Activated T-helper 17 cell treated with anti-CD3 and anti-CD28 coated beads, Interleukin-2, amount 50 U/mL, for 72 hours (primary cell): Measurements from ENCODE around the gene TIMM21. TPM values are rescaled to one million over a fixed set of nuclear protein-coding genes. Genes with fewer than 3 reads are reported as not detected.
A peak's percentile ranks its signal among the peaks of the same experiment; 100 is the strongest.

Source experiments
- ATAC-seq: fragments of 150-1000 bp; cut with Tn5 transposase; replicated peaks from 2 replicates; pipeline ENCODE4 v1.10.0; 2021; ENCODE audit warnings: mild to moderate bottlenecking, moderate library complexity
- H3K27ac Mint-ChIP-seq: one replicate; pipeline ENCODE4 v1.8.0; 2022; ENCODE audit warnings: mixed read lengths
- H3K27me3 Mint-ChIP-seq: one replicate; pipeline ENCODE4 v1.8.0; 2022; ENCODE audit warnings: mixed read lengths
- H3K36me3 Mint-ChIP-seq: one replicate; pipeline ENCODE4 v1.8.0; 2022; ENCODE audit warnings: low read depth, mild to moderate bottlenecking, mixed read lengths
- H3K4me1 Mint-ChIP-seq: one replicate; pipeline ENCODE4 v1.8.0; 2022; ENCODE audit warnings: mixed read lengths
- H3K4me3 Mint-ChIP-seq: one replicate; pipeline ENCODE4 v1.8.0; 2022; ENCODE audit warnings: mild to moderate bottlenecking, mixed read lengths
- H3K9me3 Mint-ChIP-seq: one replicate; pipeline ENCODE4 v1.8.0; 2022; ENCODE audit warnings: mixed read lengths
- total RNA-seq, 2 donors: library from RNA; stranded (reverse); gene quantifications; one replicate each; pipeline ENCODE4 v1.2.3, GENCODE V29; 2022

Gene TIMM21
- total RNA-seq, 2 donors from 2014 or later, result 60.7 to 70.9 TPM

DNA sequence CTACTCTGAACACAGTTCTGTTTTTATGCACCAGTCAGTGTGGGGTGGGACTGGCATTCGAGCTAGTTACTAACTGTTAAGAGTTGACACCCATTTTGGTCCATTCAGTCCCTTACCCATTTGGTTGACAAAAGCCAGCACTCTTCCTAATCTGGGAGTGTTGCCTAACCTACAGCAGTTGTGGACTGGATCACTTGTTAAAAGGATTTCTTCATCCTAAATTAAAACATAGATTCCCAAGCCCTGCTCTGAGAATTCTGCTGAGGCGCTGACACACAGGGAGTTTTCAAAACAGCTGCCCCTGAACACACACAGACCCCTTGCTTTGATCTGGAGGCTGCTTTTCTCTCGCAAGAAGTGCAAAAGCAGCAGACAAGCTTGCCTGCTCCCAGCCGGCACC lies 6.4 kb downstream of the TIMM21 start:
- Mint-ChIP-seq H3K9me3 (no peaks in the 10 kb centered on the region), H3K36me3 (peaks cover 98% of the 10 kb centered on the region), H3K4me3 (no peak overlapping the region), H3K27ac (no peak overlapping the region), H3K4me1 (peaks cover 25% of the 10 kb centered on the region), H3K27me3 (no peaks in the 10 kb centered on the region)
- ATAC-seq, result no peak

- no peaks in the 10 kb centered on the region for H3K9me3 Mint-ChIP-seq
- no peaks in the 10 kb centered on the region for H3K27me3 Mint-ChIP-seq
- no peak overlapping the region for H3K4me3 Mint-ChIP-seq
- H3K36me3 Mint-ChIP-seq, result peaks cover 98% of the 10 kb centered on the region
- no peak for ATAC-seq
- H3K27ac Mint-ChIP-seq, result no peak overlapping the region
- H3K4me1 Mint-ChIP-seq, result peaks cover 25% of the 10 kb centered on the region
Measured at GRCh38 chr18:74155276-74155675, 7.0 kb downstream of the TIMM21 start.

- H3K4me1 Mint-ChIP-seq, result no peaks in the 10 kb centered on the region
- H3K9me3 Mint-ChIP-seq, result no peaks in the 10 kb centered on the region
- H3K27ac Mint-ChIP-seq, result no peak overlapping the region
- H3K27me3 Mint-ChIP-seq, result peaks cover 7% of the 10 kb centered on the region
- H3K36me3 Mint-ChIP-seq, result peaks cover 38% of the 10 kb centered on the region
- no peak for ATAC-seq
- no peak overlapping the region for H3K4me3 Mint-ChIP-seq
Measured at GRCh38 chr18:74163019-74163660, 14.8 kb downstream of the TIMM21 start.

DNA sequence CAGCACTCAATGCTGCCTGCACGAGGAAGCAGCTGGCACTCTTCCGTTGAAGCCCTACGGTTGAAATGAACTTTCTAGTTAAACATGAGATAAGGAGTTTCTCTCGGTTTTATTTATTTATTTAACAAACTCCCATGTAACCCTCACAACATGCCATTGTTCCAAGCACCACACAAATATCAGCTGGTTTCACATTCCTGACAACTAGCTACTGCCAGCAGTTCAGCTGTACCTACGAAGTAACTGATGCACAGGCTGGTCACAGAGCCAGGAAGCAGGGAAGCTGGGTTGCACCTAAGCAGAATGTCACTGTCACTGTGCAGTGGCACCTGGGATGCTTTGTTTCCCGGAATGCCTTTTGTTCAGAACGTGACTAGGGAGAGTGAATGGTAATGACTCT lies 18.1 kb downstream of the TIMM21 start:
- Mint-ChIP-seq H3K27ac (no peak overlapping the region), H3K36me3 (peaks cover 8% of the 10 kb centered on the region), H3K9me3 (no peaks in the 10 kb centered on the region), H3K4me1 (no peaks in the 10 kb centered on the region), H3K27me3 (peaks cover 16% of the 10 kb centered on the region), H3K4me3 (no peak overlapping the region)
- ATAC-seq, result no peak

- peak overlapping the region; percentile 20 for H3K4me3 Mint-ChIP-seq
Measured at GRCh38 chr18:74171910-74172606, 23.7 kb downstream of the TIMM21 start.

GRCh38 chr18:74172697-74173433 lies 24.5 kb downstream of the TIMM21 start:
- Mint-ChIP-seq H3K27ac (no peak overlapping the region), H3K9me3 (no peaks in the 10 kb centered on the region), H3K4me1 (peaks cover 4% of the 10 kb centered on the region), H3K36me3 (no peaks in the 10 kb centered on the region), H3K4me3 (peak overlapping the region; percentile 20), H3K27me3 (peaks cover 36% of the 10 kb centered on the region)
- no peak for ATAC-seq

More at GRCh38 chr18:74171910-74172606, 23.7 kb downstream of the TIMM21 start:
- peaks cover 4% of the 10 kb centered on the region for H3K4me1 Mint-ChIP-seq
- H3K36me3 Mint-ChIP-seq, result no peaks in the 10 kb centered on the region
- peaks cover 37% of the 10 kb centered on the region for H3K27me3 Mint-ChIP-seq
- no peak overlapping the region for H3K27ac Mint-ChIP-seq
- ATAC-seq, result no peak
- H3K9me3 Mint-ChIP-seq, result no peaks in the 10 kb centered on the region

GRCh38 chr18:74173434-74173750 lies 25.1 kb downstream of the TIMM21 start:
- Mint-ChIP-seq H3K27ac (no peak overlapping the region), H3K4me1 (peaks cover 4% of the 10 kb centered on the region), H3K9me3 (no peaks in the 10 kb centered on the region), H3K4me3 (no peak overlapping the region), H3K27me3 (peaks cover 36% of the 10 kb centered on the region), H3K36me3 (no peaks in the 10 kb centered on the region)
- ATAC-seq, result no peak

DNA sequence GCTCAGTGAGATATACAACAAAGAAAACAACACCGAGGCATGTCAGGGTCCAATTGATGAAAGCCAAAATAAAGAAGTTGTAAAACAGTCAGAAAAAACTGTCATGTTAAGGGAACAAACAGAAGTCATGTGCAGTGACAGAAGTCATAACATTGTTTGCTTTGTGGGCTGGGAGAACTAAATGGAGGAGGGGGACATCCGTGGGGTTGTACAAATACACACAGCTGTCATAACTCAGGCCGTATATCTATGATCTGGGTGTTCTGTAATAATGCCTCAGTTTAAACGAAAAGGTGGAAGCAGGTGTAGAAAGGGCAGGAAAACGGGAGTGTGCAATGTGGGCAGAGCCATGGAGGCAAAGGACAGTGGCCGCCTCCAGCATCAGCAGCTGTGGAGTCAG lies 27.3 kb downstream of the TIMM21 start:
- no peak for ATAC-seq
- H3K36me3 Mint-ChIP-seq, result no peaks in the 10 kb centered on the region
- no peak overlapping the region for H3K27ac Mint-ChIP-seq
- H3K9me3 Mint-ChIP-seq, result no peaks in the 10 kb centered on the region
- peaks cover 4% of the 10 kb centered on the region for H3K4me1 Mint-ChIP-seq
- H3K4me3 Mint-ChIP-seq, result no peak overlapping the region
- peaks cover 30% of the 10 kb centered on the region for H3K27me3 Mint-ChIP-seq

DNA sequence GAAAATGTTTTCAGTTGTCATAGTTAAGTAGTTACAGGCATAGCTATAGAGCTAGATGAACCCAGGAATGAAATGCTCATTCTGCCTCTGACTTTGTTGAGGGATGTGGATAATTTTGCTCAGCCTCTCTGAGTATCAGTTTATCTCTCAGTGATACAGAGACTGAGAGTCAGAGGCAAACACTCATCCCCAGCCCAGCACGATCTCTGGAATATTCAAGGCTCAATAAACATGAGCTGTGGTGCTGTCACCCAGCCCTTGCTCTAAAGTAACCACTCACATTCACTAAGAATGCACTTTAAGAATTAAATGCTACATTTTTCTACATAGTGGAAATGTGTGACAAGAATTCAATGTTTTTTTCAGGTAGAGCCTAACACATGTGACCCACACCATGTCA lies 30.6 kb downstream of the TIMM21 start:
- Mint-ChIP-seq H3K4me1 (no peaks in the 10 kb centered on the region), H3K27ac (no peak overlapping the region), H3K9me3 (no peaks in the 10 kb centered on the region), H3K36me3 (no peaks in the 10 kb centered on the region), H3K4me3 (no peak overlapping the region), H3K27me3 (peaks cover 33% of the 10 kb centered on the region)
- ATAC-seq, result no peak

DNA sequence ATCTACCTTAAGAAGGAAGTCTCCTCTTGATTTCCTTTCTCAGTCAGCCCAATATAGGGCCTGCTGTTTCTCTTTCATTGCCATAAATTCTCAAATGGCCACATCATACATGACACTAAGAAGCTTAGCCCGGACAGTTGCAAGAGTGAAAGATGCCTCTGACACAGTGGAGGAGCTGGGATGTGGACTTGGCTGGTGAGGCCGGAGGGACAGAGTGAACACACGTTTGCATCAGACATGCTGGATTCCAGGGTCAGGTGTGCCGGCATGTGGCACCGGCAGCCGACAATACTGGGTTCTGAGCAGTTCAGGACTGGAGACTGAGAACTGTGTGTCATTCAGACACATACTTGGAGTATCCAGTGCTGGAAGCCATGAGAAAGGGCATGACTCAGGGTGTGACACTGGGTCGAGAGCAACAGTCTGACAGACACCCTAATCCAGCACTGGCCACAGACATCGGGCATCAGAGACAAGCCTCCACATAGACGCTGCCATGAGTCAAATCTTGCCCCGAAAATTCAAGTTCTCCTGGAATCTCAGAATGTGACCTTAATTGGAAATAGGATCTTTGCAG lies 31.4 kb downstream of the TIMM21 start:
- Mint-ChIP-seq H3K27me3 (peaks cover 30% of the 10 kb centered on the region), H3K9me3 (no peaks in the 10 kb centered on the region), H3K4me3 (no peak overlapping the region), H3K27ac (no peak overlapping the region), H3K36me3 (no peaks in the 10 kb centered on the region), H3K4me1 (no peaks in the 10 kb centered on the region)
- ATAC-seq, result no peak

GRCh38 chr18:74182335-74182734 lies 34.0 kb downstream of the TIMM21 start:
- ATAC-seq, result no peak
- Mint-ChIP-seq H3K4me3 (no peak overlapping the region), H3K27me3 (peaks cover 25% of the 10 kb centered on the region), H3K27ac (no peak overlapping the region), H3K36me3 (no peaks in the 10 kb centered on the region), H3K9me3 (no peaks in the 10 kb centered on the region), H3K4me1 (no peaks in the 10 kb centered on the region)

DNA sequence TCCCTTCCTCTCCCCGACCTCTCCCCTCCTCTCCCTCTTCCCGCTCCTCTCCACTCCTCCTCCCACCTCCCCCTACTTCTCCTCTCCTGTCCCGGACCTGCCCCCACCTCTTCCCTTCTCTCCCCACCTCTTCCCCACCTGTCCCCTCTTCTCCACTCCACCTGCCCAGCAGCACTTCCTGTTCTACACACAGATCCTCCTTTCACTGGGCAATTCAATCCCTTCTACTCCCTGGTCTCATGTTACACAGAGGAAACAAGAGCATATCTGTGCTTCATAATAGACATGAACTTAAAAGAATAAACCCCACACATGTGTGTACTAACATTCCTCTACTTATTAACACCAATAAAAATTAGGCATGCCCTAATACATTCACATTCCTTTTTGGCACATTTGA lies 34.8 kb downstream of the TIMM21 start:
- ATAC-seq, result no peak
- no peaks in the 10 kb centered on the region for H3K4me1 Mint-ChIP-seq
- no peak overlapping the region for H3K4me3 Mint-ChIP-seq
- H3K9me3 Mint-ChIP-seq, result no peaks in the 10 kb centered on the region
- H3K27ac Mint-ChIP-seq, result no peak overlapping the region
- no peaks in the 10 kb centered on the region for H3K36me3 Mint-ChIP-seq
- H3K27me3 Mint-ChIP-seq, result peaks cover 25% of the 10 kb centered on the region

DNA sequence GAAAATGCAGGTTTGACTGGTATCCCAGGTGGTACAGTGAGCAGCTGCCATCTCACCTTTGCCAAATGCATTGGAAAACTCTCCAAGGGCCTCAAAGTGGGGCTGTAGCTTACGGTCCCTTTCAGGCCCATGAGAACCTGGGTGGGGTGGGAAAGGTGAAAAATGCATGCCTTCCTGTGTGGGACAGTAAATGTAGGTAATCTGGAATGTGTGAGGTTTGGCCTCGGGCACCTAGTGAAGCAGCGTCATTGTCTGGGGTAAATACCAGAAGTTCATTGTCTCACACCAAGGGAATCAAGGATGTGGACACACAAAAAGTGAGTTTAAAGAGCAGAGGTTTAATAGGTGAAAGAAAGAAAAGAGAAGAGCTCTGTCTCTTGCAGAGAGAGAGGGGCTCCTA lies 36.6 kb downstream of the TIMM21 start:
- Mint-ChIP-seq H3K36me3 (no peaks in the 10 kb centered on the region), H3K27me3 (peaks cover 34% of the 10 kb centered on the region), H3K27ac (no peak overlapping the region), H3K9me3 (no peaks in the 10 kb centered on the region), H3K4me1 (no peaks in the 10 kb centered on the region), H3K4me3 (no peak overlapping the region)
- ATAC-seq, result no peak

GRCh38 chr18:74185860-74186259 lies 37.5 kb downstream of the TIMM21 start:
- H3K27ac Mint-ChIP-seq, result no peak overlapping the region
- no peaks in the 10 kb centered on the region for H3K4me1 Mint-ChIP-seq
- no peaks in the 10 kb centered on the region for H3K9me3 Mint-ChIP-seq
- H3K36me3 Mint-ChIP-seq, result no peaks in the 10 kb centered on the region
- peaks cover 38% of the 10 kb centered on the region for H3K27me3 Mint-ChIP-seq
- no peak for ATAC-seq
- H3K4me3 Mint-ChIP-seq, result no peak overlapping the region

GRCh38 chr18:74186661-74187060 lies 38.3 kb downstream of the TIMM21 start:
- Mint-ChIP-seq H3K9me3 (no peaks in the 10 kb centered on the region), H3K27ac (no peak overlapping the region), H3K36me3 (no peaks in the 10 kb centered on the region), H3K4me1 (no peaks in the 10 kb centered on the region), H3K4me3 (no peak overlapping the region), H3K27me3 (peaks cover 39% of the 10 kb centered on the region)
- ATAC-seq, result no peak
